Measurements from ENCODE around the gene SLC11A2.

Gene SLC11A2

DNA sequence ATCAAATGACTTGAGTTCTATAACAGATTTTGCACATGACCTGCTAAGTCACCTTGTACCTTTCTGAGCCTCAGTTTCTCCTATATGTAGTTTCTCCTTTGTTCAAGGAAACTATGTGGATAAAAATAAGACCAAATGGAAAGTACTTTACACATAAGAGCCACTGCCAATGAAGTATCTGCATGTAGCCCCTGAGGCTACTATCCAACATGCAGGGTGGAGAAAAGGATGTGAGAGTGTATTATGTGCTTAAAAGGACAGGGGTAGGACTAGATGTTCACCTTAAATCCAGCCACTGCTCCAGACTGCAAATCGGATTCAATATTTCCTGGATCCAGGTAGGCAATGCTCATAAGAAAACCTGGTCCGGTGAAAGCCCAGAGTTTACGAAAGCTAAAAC is 21.2 kb downstream of the SLC11A2 start:
- ChIA-PET POLR2A (no interaction called here), CTCF (no interaction called here)
- no peak for TF ChIP-seq BHLHE40 (IDR thresholded peaks at IDR 0.05; ENCODE audit: borderline replicate concordance)
- TF ChIP-seq CTBP1 (IDR thresholded peaks at IDR 0.05; ENCODE audit: borderline replicate concordance), result no peak
- TF ChIP-seq L3MBTL2 (conservative IDR thresholded peaks at IDR 0.05), result no peak
- TF ChIP-seq ELF4 (IDR thresholded peaks at IDR 0.05), result no peak
- TF ChIP-seq SUZ12 (IDR thresholded peaks at IDR 0.05), result no peak
- TF ChIP-seq ARNT (IDR thresholded peaks at IDR 0.05), result no peak
- TF ChIP-seq LEF1 (IDR thresholded peaks at IDR 0.05; ENCODE audit: borderline replicate concordance), result no peak
- TF ChIP-seq TARDBP (IDR thresholded peaks at IDR 0.05), result no peak
- no peak for TF ChIP-seq FOXK2 (IDR thresholded peaks at IDR 0.05)
- TF ChIP-seq HDGF (IDR thresholded peaks at IDR 0.05; ENCODE audit: borderline replicate concordance), result no peak
- TF ChIP-seq NFRKB (IDR thresholded peaks at IDR 0.05), result no peak
- no peak for TF ChIP-seq FOXM1 (IDR thresholded peaks at IDR 0.05; ENCODE audit: borderline replicate concordance)
- TF ChIP-seq SP1 (IDR thresholded peaks at IDR 0.05), result no peak
- no peak for TF ChIP-seq PKNOX1 (IDR thresholded peaks at IDR 0.05)
- no peak for TF ChIP-seq FOXA1 (IDR thresholded peaks at IDR 0.05)
- TF ChIP-seq ZNF384 (IDR thresholded peaks at IDR 0.05), result no peak
- DNase-seq (ENCODE audit: extremely low spot score), result no peak

DNA sequence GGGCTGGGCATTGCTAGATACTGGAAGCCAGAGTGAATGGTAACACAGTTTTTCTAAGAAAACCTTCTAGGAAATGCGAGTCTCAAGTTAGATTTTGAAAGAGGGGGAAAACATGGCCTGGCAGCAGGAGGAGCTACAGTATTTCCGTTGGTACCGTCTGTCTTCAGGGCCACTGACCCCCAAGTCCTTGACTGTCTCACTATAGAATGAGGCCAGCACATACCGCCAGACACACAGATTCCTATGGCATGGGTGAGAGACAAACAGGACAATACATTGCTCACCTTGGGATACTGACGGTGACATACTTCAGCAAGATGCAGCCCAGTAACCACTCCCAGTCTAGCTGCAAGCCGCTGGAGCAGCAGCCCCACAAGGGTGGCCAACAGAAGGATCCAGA is 21.7 kb downstream of the SLC11A2 start:
- no peak for DNase-seq (ENCODE audit: extremely low spot score)
- TF ChIP-seq SP1 (IDR thresholded peaks at IDR 0.05) (no peak), LEF1 (IDR thresholded peaks at IDR 0.05; ENCODE audit: borderline replicate concordance) (no peak), TARDBP (IDR thresholded peaks at IDR 0.05) (no peak), NFRKB (IDR thresholded peaks at IDR 0.05) (no peak), ELF4 (IDR thresholded peaks at IDR 0.05) (no peak), SUZ12 (IDR thresholded peaks at IDR 0.05) (no peak), PKNOX1 (IDR thresholded peaks at IDR 0.05) (no peak)
- ChIA-PET POLR2A (interaction anchor here (1.5 kb wide), 1 partner anchor 22 kb away, joined by 3 read pairs; the partner anchor contains the start of gene SLC11A2), CTCF (no interaction called here)

GRCh38 chr12:51001799-51002198 is 24.4 kb downstream of the SLC11A2 start:
- TF ChIP-seq L3MBTL2 (conservative IDR thresholded peaks at IDR 0.05) (no peak), ARNT (IDR thresholded peaks at IDR 0.05) (no peak), ELF4 (IDR thresholded peaks at IDR 0.05) (no peak), PKNOX1 (IDR thresholded peaks at IDR 0.05) (no peak), CTBP1 (IDR thresholded peaks at IDR 0.05; ENCODE audit: borderline replicate concordance) (no peak), TARDBP (IDR thresholded peaks at IDR 0.05) (no peak), ZNF384 (IDR thresholded peaks at IDR 0.05) (no peak), FOXA1 (IDR thresholded peaks at IDR 0.05) (no peak), HDGF (IDR thresholded peaks at IDR 0.05; ENCODE audit: borderline replicate concordance) (no peak), NFRKB (IDR thresholded peaks at IDR 0.05) (no peak), LEF1 (IDR thresholded peaks at IDR 0.05; ENCODE audit: borderline replicate concordance) (no peak), SUZ12 (IDR thresholded peaks at IDR 0.05) (no peak)
- POLR2A ChIA-PET, result no interaction called here
- CTCF ChIA-PET, result no interaction called here
- DNase-seq (ENCODE audit: extremely low spot score), result no peak

DNA sequence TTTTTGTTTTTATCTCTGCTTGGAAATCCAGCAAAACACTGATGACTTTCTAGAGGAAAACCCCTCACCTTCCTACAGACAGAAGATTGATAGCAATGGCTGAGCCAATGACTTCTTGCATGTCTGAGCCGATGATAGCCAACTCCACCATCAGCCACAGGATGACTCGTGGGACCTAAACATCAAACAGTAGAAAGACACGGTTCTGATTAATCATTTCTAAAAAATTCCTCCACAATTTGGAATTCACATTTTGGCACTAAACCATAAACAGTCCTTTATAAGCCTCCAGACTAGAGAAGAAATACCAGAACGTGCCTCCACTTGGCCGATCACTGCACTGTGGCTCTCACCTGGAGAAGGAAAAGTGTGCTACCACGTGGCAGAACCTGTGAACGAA is 25.9 kb downstream of the SLC11A2 start:
- ChIA-PET CTCF (no interaction called here), POLR2A (interaction anchor here (1.0 kb wide), 1 partner anchor 25 kb away, joined by 3 read pairs; no protein-coding TSS in a partner anchor)
- no peak for TF ChIP-seq FOXA1 (IDR thresholded peaks at IDR 0.05)
- no peak for TF ChIP-seq BHLHE40 (IDR thresholded peaks at IDR 0.05; ENCODE audit: borderline replicate concordance)
- no peak for TF ChIP-seq SP1 (IDR thresholded peaks at IDR 0.05)
- TF ChIP-seq ELF4 (IDR thresholded peaks at IDR 0.05), result no peak
- no peak for TF ChIP-seq SUZ12 (IDR thresholded peaks at IDR 0.05)
- no peak for TF ChIP-seq NFRKB (IDR thresholded peaks at IDR 0.05)
- no peak for TF ChIP-seq PKNOX1 (IDR thresholded peaks at IDR 0.05)
- TF ChIP-seq HDGF (IDR thresholded peaks at IDR 0.05; ENCODE audit: borderline replicate concordance), result no peak
- no peak for TF ChIP-seq ARNT (IDR thresholded peaks at IDR 0.05)
- TF ChIP-seq FOXM1 (IDR thresholded peaks at IDR 0.05; ENCODE audit: borderline replicate concordance), result no peak
- no peak for TF ChIP-seq TARDBP (IDR thresholded peaks at IDR 0.05)
- TF ChIP-seq FOXK2 (IDR thresholded peaks at IDR 0.05), result no peak
- TF ChIP-seq ZNF384 (IDR thresholded peaks at IDR 0.05), result no peak
- DNase-seq (ENCODE audit: extremely low spot score), result no peak

- CTCF ChIA-PET, result interaction anchor here (0.5 to 0.9 kb wide), 3 partner anchors 13 to 234 kb away, joined by 3 read pairs; no protein-coding TSS in a partner anchor
- DNase-seq (ENCODE audit: extremely low spot score), result no peak
- TF ChIP-seq ELF4 (IDR thresholded peaks at IDR 0.05) (no peak), ZNF384 (IDR thresholded peaks at IDR 0.05) (no peak), CTBP1 (IDR thresholded peaks at IDR 0.05; ENCODE audit: borderline replicate concordance) (no peak), ARNT (IDR thresholded peaks at IDR 0.05) (no peak), TARDBP (IDR thresholded peaks at IDR 0.05) (no peak), NFRKB (IDR thresholded peaks at IDR 0.05) (no peak), FOXM1 (IDR thresholded peaks at IDR 0.05; ENCODE audit: borderline replicate concordance) (no peak), PKNOX1 (IDR thresholded peaks at IDR 0.05) (no peak), FOXA1 (IDR thresholded peaks at IDR 0.05) (no peak), BHLHE40 (IDR thresholded peaks at IDR 0.05; ENCODE audit: borderline replicate concordance) (no peak), FOXK2 (IDR thresholded peaks at IDR 0.05) (no peak), SUZ12 (IDR thresholded peaks at IDR 0.05) (no peak), L3MBTL2 (conservative IDR thresholded peaks at IDR 0.05) (no peak), HDGF (IDR thresholded peaks at IDR 0.05; ENCODE audit: borderline replicate concordance) (no peak)
- POLR2A ChIA-PET, result interaction anchor here (1.0 kb wide), 1 partner anchor 26 kb away, joined by 3 read pairs; no protein-coding TSS in a partner anchor
Measured at GRCh38 chr12:50999093-50999492, 27.1 kb downstream of the SLC11A2 start.

Measured in HEK293T (cell line).